CD1c-positive myeloid dendritic cell (primary cell): ENCODE results near the gene SYN1.

Experiments
- DNase-seq: peaks from one replicate; pipeline ENCODE4 v3.0.0-alpha.2; 2016; ENCODE audit errors: extremely low spot score

The SYN1 gene

GRCh38 chrX:47529548-47529947 is 90.1 kb downstream of the SYN1 start:
- no peak for DNase-seq

GRCh38 chrX:47523713-47524166 is 95.9 kb downstream of the SYN1 start:
- DNase-seq = no peak

- peak; percentile 84 for DNase-seq
These were observed 96.4 kb downstream of the SYN1 start for GRCh38 chrX:47523297-47523696.
